Astrocyte (in vitro differentiated cells and primary cell): Measurements from ENCODE around the gene TMEM17. TPM values are rescaled to one million over a fixed set of nuclear protein-coding genes. Genes with fewer than 3 reads are reported as not detected.

Experiments
- DNase-seq: peaks from one replicate; pipeline ENCODE4 v3.0.0-alpha.2; 2010; ENCODE audit warnings: low read depth
- FAIRE-seq: peaks from 2 replicates; lab custom pipeline; 2011; peaks lifted over from hg19 to GRCh38; lab: Jason Lieb, UNC
- H2AFZ ChIP-seq: 2 replicates; pipeline ENCODE4 v1.6.0; 2012; ENCODE audit warnings: low read depth, low read length, inconsistent platforms
- H3K27ac ChIP-seq: 2 replicates; pipeline ENCODE4 v1.5.1; 2011; ENCODE audit warnings: low read depth, low read length, inconsistent platforms
- H3K27me3 ChIP-seq: 2 replicates; pipeline ENCODE4 v1.6.0; 2011; ENCODE audit warnings: low read length, inconsistent platforms; ENCODE audit not compliant: insufficient read depth
- H3K36me3 ChIP-seq: 2 replicates; pipeline ENCODE4 v1.5.1; 2011; ENCODE audit warnings: low read length, inconsistent platforms; ENCODE audit not compliant: insufficient read depth
- H3K4me1 ChIP-seq: 2 replicates; pipeline ENCODE4 v1.5.1; 2011; ENCODE audit warnings: low read length, inconsistent platforms; ENCODE audit not compliant: insufficient read depth
- H3K4me2 ChIP-seq: 2 replicates; pipeline ENCODE4 v1.6.0; 2012; ENCODE audit warnings: low read length, inconsistent platforms
- H3K4me3 ChIP-seq: 2 replicates; pipeline ENCODE4 v1.5.1; 2011; ENCODE audit warnings: low read depth, mild to moderate bottlenecking, low read length, inconsistent platforms; ENCODE audit not compliant: insufficient read depth
- H3K79me2 ChIP-seq: 2 replicates; pipeline ENCODE4 v1.6.0; 2012; ENCODE audit warnings: mild to moderate bottlenecking, low read length, inconsistent platforms; ENCODE audit not compliant: insufficient read depth
- H3K9ac ChIP-seq: 2 replicates; pipeline ENCODE4 v1.6.0; 2012; ENCODE audit warnings: mild to moderate bottlenecking, low read length, inconsistent platforms
- H3K9me3 ChIP-seq: 2 replicates; pipeline ENCODE4 v1.5.1; 2012; ENCODE audit warnings: low read depth, mild to moderate bottlenecking, low read length, inconsistent platforms; ENCODE audit not compliant: insufficient read depth
- H4K20me1 ChIP-seq: 2 replicates; pipeline ENCODE4 v1.6.0; 2012; ENCODE audit warnings: low read length, inconsistent platforms; ENCODE audit not compliant: insufficient read depth
- H3K27ac Mint-ChIP-seq: one replicate; pipeline ENCODE4 v1.8.0; 2021; ENCODE audit warnings: mild to moderate bottlenecking, mixed read lengths; ENCODE audit not compliant: unreplicated experiment
- H3K27me3 Mint-ChIP-seq: one replicate; pipeline ENCODE4 v1.8.0; 2021; ENCODE audit warnings: low read depth, mixed read lengths; ENCODE audit not compliant: unreplicated experiment
- H3K36me3 Mint-ChIP-seq: one replicate; pipeline ENCODE4 v1.8.0; 2021; ENCODE audit warnings: low read depth, mixed read lengths; ENCODE audit not compliant: unreplicated experiment
- H3K4me1 Mint-ChIP-seq: one replicate; pipeline ENCODE4 v1.8.0; 2021; ENCODE audit warnings: low read depth, mixed read lengths; ENCODE audit not compliant: unreplicated experiment
- H3K4me3 Mint-ChIP-seq: one replicate; pipeline ENCODE4 v1.8.0; 2021; ENCODE audit warnings: mild to moderate bottlenecking, moderate library complexity, mixed read lengths; ENCODE audit not compliant: unreplicated experiment
- H3K9me3 Mint-ChIP-seq: one replicate; pipeline ENCODE4 v1.8.0; 2021; ENCODE audit warnings: mild to moderate bottlenecking, mixed read lengths; ENCODE audit not compliant: unreplicated experiment
- EZH2 ChIP-seq: IDR thresholded peaks from 2 replicates; pipeline ENCODE4 v1.6.1; 2012; ENCODE audit warnings: mild to moderate bottlenecking, low read length, inconsistent platforms; ENCODE audit not compliant: insufficient read depth
- total RNA-seq: library from RNA; stranded (reverse); gene quantifications from 2 replicates; pipeline ENCODE4 v1.2.1, GENCODE V29; 2021
- TF ChIP-seq, protein P1 (sequence below): IDR thresholded peaks from 2 replicates; pipeline ENCODE4 v1.5.1; 2011; ENCODE audit warnings: low read depth, mild to moderate bottlenecking, inconsistent platforms, low read length, moderate library complexity; ENCODE audit not compliant: insufficient read depth

Gene TMEM17
- total RNA-seq, 1 donor from 2014 or later: 2.7 TPM

DNA sequence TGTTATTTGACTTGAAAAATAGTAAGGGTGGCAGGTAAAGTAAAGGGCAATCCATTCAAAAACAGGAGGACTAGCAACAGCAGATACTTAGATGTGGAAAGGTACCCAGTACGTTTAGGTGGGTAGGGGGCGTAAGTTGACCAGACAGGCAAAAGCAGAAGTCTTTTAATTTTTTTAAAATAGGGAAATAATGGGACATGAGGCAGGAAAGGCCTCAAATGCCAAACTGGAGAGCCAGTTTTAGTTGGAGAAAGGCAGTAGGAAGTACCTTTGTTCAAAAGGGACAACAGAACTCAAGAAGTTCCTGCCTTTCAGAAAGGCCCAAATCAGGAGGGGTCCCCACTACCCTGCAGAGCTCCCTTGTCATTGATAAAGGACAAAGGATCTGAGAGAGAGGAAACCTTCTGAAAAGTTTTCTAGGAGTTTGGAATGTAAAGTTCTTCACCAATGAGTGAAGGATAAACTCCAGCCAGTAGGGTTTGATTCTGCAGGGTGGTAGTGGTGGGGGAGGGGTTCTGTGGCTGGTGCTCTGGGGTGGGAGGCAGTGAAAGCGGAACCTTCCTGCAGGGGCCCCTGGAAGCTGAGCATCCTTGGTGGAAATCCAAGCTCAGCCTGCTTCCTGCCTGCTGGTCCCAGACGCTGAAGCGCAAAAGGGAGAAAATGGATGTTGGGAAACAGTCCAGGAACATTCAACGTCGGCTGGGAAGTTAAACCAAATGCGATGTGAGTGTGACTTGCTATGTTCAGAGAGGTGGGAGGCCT lies 40.1 kb downstream of the TMEM17 start:
- Mint-ChIP-seq H3K4me1 (peaks cover 7% of the 10 kb centered on the region), H3K27ac (peak overlapping the region; percentile 75)

DNA sequence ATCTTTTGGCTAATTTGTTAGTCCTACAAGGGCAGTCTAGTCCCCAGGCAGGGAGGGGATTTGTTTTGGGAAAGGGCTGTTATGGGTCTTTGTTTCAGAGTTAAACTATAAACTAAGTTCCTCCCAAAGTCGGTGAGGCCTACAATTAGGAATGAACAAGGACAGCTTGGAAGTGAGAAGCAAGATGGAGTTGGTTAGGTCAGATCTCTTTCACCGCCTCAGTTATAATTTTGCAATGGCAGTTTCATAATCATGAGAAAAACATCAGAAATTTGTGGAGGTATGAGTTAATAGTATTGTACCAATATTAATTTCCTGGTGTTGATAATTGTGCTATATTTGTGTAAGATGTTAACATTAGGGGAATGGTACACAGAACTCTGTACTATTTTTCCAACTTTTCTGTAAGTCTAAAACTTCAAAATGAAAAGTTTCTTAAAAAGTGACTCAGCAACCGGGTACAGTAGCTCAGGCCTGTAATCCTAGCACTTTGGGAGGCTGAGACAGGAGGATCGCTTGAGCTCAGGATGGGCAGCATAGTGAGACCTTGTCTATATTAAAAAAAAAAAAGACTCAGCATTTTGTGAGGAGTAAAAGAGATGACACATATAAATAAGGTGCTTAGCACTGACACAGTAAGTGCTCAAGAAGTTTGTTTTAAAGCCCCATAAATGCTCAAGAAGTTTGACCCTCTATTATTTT lies 40.8 kb downstream of the TMEM17 start:
- peaks cover 6% of the 10 kb centered on the region for H3K27me3 Mint-ChIP-seq
- no peak for DNase-seq
- TF ChIP-seq, protein P1, sequence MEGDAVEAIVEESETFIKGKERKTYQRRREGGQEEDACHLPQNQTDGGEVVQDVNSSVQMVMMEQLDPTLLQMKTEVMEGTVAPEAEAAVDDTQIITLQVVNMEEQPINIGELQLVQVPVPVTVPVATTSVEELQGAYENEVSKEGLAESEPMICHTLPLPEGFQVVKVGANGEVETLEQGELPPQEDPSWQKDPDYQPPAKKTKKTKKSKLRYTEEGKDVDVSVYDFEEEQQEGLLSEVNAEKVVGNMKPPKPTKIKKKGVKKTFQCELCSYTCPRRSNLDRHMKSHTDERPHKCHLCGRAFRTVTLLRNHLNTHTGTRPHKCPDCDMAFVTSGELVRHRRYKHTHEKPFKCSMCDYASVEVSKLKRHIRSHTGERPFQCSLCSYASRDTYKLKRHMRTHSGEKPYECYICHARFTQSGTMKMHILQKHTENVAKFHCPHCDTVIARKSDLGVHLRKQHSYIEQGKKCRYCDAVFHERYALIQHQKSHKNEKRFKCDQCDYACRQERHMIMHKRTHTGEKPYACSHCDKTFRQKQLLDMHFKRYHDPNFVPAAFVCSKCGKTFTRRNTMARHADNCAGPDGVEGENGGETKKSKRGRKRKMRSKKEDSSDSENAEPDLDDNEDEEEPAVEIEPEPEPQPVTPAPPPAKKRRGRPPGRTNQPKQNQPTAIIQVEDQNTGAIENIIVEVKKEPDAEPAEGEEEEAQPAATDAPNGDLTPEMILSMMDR: no peak
- no peak for TF ChIP-seq EZH2
- H3K79me2 ChIP-seq: no peaks in the 10 kb centered on the region
- H3K4me3 Mint-ChIP-seq: no peak overlapping the region
- no peaks in the 10 kb centered on the region for H3K9me3 Mint-ChIP-seq
- H3K4me2 ChIP-seq: no peak overlapping the region
- H3K27ac ChIP-seq: no peak overlapping the region
- no peak for FAIRE-seq
- no peaks in the 10 kb centered on the region for H3K9me3 ChIP-seq
- no peak overlapping the region for H3K4me3 ChIP-seq
- no peaks in the 10 kb centered on the region for H3K36me3 ChIP-seq
- no peak overlapping the region for H3K9ac ChIP-seq
- H3K36me3 Mint-ChIP-seq: no peaks in the 10 kb centered on the region
- no peaks in the 10 kb centered on the region for H3K27me3 ChIP-seq
- peak overlapping the region; percentile 75 for H3K27ac Mint-ChIP-seq
- peaks cover 7% of the 10 kb centered on the region for H3K4me1 Mint-ChIP-seq
- H2AFZ ChIP-seq: no peak overlapping the region
- no peaks in the 10 kb centered on the region for H4K20me1 ChIP-seq
- no peaks in the 10 kb centered on the region for H3K4me1 ChIP-seq

More for the DNA sequence above, 40.1 kb downstream of the TMEM17 start:
- peaks cover 12% of the 10 kb centered on the region for H3K27me3 Mint-ChIP-seq
- Histone ChIP-seq H3K79me2 (no peaks in the 10 kb centered on the region), H2AFZ (peak overlapping the region; percentile 49), H3K9me3 (no peaks in the 10 kb centered on the region), H3K4me3 (no peak overlapping the region), H3K27ac (no peak overlapping the region), H3K36me3 (no peaks in the 10 kb centered on the region), H4K20me1 (no peaks in the 10 kb centered on the region), H3K9ac (no peak overlapping the region), H3K4me2 (no peak overlapping the region), H3K27me3 (no peaks in the 10 kb centered on the region), H3K4me1 (no peaks in the 10 kb centered on the region)
- H3K4me3 Mint-ChIP-seq: no peak overlapping the region
- H3K9me3 Mint-ChIP-seq: no peaks in the 10 kb centered on the region
- peak; percentile 6 for DNase-seq
- no peak for TF ChIP-seq EZH2
- TF ChIP-seq, protein P1: no peak
- no peak for FAIRE-seq
- H3K36me3 Mint-ChIP-seq: no peaks in the 10 kb centered on the region
